ENCODE data around the gene MS4A1. TPM values are rescaled to one million over a fixed set of nuclear protein-coding genes. Genes with fewer than 3 reads are reported as not detected.

Gene MS4A1
- total and polyA plus RNA-seq, 2 experiments from 2014 or later = not detected

DNA sequence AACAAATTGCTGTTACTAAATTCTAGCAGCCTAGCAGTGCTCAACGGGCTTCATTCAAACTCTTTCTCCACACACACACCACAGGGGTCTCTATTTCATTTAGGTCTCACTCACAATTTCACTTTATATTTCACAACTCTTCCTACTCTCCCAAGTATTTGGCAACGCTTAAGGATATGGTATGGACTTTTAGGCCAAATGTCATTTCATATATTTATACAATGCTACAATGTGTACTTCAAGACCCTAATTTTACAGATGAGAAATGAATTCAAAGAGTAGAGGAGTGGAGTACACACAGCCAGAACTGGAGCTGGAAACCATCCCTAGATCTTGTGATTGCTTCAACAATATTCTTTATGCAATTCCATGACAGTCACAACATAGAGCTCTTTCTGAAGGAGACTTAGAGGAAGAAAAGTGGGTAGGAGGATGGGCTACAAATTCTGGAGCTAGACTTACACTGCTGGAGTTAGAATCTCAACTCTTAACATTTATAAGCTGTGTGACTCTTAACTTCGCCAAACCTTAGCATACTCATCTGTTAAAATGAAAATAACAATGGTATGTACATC lies 57.1 kb downstream of the MS4A1 start:
- Histone ChIP-seq H3K9me2 (replicated peaks; ENCODE audit: insufficient read depth) (no peaks in the 10 kb centered on the region), H3K9me3 (ENCODE audit: low read depth) (no peaks in the 10 kb centered on the region), H3K79me2 (no peaks in the 10 kb centered on the region), H3K27me3 (no peaks in the 10 kb centered on the region), H4K20me1 (ENCODE audit: insufficient read depth, poor library complexity, severe bottlenecking) (no peaks in the 10 kb centered on the region), H3K27ac (no peak overlapping the region), H3K4me3 (no peak overlapping the region), H3K4me1 (ENCODE audit: insufficient read depth) (peaks cover 6% of the 10 kb centered on the region), H3K4me2 (no peak overlapping the region), H2AFZ (no peak overlapping the region), H3K36me3 (replicated peaks; ENCODE audit: insufficient read depth, low read depth) (no peaks in the 10 kb centered on the region)
- DNase-seq (ENCODE audit: low spot score) = no peak
- TF ChIP-seq EZH2phosphoT487 (IDR thresholded peaks at IDR 0.05; ENCODE audit: low read depth, severe bottlenecking, unreplicated experiment) (no peak), EZH2 (IDR thresholded peaks at IDR 0.05; ENCODE audit: borderline replicate concordance) (no peak)
- TF ChIP-seq, protein P1, sequence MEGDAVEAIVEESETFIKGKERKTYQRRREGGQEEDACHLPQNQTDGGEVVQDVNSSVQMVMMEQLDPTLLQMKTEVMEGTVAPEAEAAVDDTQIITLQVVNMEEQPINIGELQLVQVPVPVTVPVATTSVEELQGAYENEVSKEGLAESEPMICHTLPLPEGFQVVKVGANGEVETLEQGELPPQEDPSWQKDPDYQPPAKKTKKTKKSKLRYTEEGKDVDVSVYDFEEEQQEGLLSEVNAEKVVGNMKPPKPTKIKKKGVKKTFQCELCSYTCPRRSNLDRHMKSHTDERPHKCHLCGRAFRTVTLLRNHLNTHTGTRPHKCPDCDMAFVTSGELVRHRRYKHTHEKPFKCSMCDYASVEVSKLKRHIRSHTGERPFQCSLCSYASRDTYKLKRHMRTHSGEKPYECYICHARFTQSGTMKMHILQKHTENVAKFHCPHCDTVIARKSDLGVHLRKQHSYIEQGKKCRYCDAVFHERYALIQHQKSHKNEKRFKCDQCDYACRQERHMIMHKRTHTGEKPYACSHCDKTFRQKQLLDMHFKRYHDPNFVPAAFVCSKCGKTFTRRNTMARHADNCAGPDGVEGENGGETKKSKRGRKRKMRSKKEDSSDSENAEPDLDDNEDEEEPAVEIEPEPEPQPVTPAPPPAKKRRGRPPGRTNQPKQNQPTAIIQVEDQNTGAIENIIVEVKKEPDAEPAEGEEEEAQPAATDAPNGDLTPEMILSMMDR (IDR thresholded peaks at IDR 0.05; ENCODE audit: poor library complexity) = no peak
- 66% methylated on average over 3 of the region's 3 CpGs for WGBS (ENCODE audit: low lambda C conversion rate, missing lambda C conversion rate)

DNA sequence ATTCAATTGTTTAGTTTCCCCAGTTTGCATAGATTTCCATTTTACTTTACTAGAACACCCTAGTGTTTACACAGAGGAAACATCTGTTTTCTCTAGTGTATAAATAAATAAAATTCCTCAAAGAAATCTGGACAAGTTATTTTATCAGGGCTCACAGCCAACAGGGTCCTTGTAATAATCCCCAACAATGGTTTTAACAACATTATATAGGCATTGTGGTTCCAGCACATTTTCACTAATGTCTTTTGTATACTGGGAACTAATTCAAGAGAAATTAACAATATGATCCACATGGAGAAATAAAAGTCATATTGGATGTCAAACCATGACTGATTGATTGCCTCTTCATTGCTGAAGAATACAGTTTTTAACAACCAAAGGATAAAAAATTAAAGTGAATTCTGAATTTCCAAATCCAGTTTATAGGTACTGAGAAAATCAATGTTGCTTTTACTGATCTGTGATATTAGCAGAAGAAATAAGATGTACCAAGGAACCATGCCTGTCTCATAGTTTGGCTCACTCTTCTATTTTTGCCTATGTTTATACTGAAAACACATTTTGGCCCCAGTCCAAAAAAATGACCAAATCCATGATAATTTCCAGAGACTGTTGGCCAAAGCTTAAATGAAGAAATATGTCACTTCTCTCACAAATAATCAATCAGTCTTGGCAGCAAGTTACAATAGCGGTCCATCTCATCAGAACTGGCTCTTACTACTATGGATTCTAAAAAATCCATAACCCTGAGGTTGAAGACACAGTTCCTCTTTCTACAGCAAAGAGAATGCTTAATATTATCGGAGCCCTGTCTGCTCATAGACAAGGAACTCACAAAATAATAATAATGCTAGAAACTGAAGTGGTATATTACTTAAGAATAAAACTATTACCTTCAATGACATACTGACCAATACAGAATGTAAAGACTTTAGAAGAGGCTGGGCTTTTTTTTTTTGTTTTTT lies 58.1 kb downstream of the MS4A1 start:
- Histone ChIP-seq H3K27ac (no peak overlapping the region), H3K79me2 (no peaks in the 10 kb centered on the region), H2AFZ (no peak overlapping the region), H3K36me3 (replicated peaks; ENCODE audit: insufficient read depth, low read depth) (no peaks in the 10 kb centered on the region), H3K27me3 (no peaks in the 10 kb centered on the region), H3K4me3 (no peak overlapping the region), H3K4me2 (no peak overlapping the region), H3K4me1 (ENCODE audit: insufficient read depth) (peaks cover 6% of the 10 kb centered on the region), H4K20me1 (ENCODE audit: insufficient read depth, poor library complexity, severe bottlenecking) (no peaks in the 10 kb centered on the region), H3K9me2 (replicated peaks; ENCODE audit: insufficient read depth) (no peaks in the 10 kb centered on the region), H3K9me3 (ENCODE audit: low read depth) (no peaks in the 10 kb centered on the region)
- TF ChIP-seq EZH2 (IDR thresholded peaks at IDR 0.05; ENCODE audit: borderline replicate concordance) (no peak), EZH2phosphoT487 (IDR thresholded peaks at IDR 0.05; ENCODE audit: low read depth, severe bottlenecking, unreplicated experiment) (no peak)
- TF ChIP-seq, protein P1 (IDR thresholded peaks at IDR 0.05; ENCODE audit: poor library complexity) = no peak
- DNase-seq (ENCODE audit: low spot score) = no peak
- 78% methylated on average over 2 of the region's 2 CpGs for WGBS (ENCODE audit: low lambda C conversion rate, missing lambda C conversion rate)

DNA sequence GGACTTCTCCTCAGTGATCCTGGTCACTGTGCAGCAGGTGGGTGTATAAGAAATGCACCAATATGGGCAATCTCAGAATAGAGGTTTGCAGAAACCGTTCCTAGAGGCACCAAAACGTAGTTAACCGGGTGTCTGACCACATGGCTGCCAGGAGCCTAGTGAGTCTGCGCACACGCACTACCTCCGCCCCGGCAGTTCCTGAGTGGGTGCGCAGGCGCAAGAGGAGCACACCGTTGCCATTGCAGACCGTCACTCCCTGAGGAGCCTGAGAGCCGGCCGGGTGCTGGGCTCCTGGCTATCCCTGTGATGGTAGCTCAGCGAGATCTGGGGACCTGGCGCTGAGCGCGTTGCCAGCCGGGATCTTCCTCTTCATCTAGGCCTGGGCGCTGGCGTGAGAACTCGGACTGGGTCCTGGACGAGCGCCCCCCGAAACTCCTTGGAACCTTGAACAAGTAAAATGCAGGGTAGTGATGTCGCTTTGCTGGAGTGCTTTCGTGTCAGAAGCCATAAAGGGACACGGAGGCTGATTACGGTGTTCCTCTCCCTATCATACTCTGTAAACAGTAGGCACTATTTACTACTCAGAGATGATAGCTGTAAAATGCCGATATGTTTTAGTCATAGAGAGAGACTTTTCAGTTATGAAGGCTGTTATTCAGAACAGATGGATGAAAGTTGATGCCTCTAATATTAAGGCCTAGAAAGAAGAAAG lies 59.7 kb downstream of the MS4A1 start, which contains the start of gene MS4A13:
TSS of gene MS4A13 (plus strand) at position 249 of the 712 bp plus-strand sequence. CDS start 2,692 bp downstream, outside the sequence.
- no peaks in the 10 kb centered on the region for H4K20me1 ChIP-seq (ENCODE audit: insufficient read depth, poor library complexity, severe bottlenecking)
- H2AFZ ChIP-seq = no peak within 1 kb of the TSS
- H3K4me3 ChIP-seq = no peak within 1 kb of the TSS
- H3K9me2 ChIP-seq (replicated peaks; ENCODE audit: insufficient read depth) = no peaks in the 10 kb centered on the region
- TF ChIP-seq EZH2phosphoT487 (IDR thresholded peaks at IDR 0.05; ENCODE audit: low read depth, severe bottlenecking, unreplicated experiment) = no peak
- TF ChIP-seq, protein P1 (IDR thresholded peaks at IDR 0.05; ENCODE audit: poor library complexity) = no peak
- no peak for DNase-seq (ENCODE audit: low spot score)
- no peaks in the 10 kb centered on the region for H3K9me3 ChIP-seq (ENCODE audit: low read depth)
- H3K27ac ChIP-seq = no peak within 1 kb of the TSS
- H3K79me2 ChIP-seq = no peaks in the 10 kb centered on the region
- no peak within 1 kb of the TSS for H3K4me2 ChIP-seq
- H3K4me1 ChIP-seq (ENCODE audit: insufficient read depth) = peaks cover 6% of the 10 kb centered on the region
- H3K27me3 ChIP-seq = no peaks in the 10 kb centered on the region
- no peaks in the 10 kb centered on the region for H3K36me3 ChIP-seq (replicated peaks; ENCODE audit: insufficient read depth, low read depth)
- WGBS (ENCODE audit: low lambda C conversion rate, missing lambda C conversion rate) = 95% methylated on average over 29 of the region's 29 CpGs

Other genes starting within 250 kb of the MS4A1 start
- not detected in 2 replicates for gene MS4A4E, start 212.7 kb upstream of the MS4A1 start, total RNA-seq
- gene MS4A4E, start 212.7 kb upstream of the MS4A1 start, polyA plus RNA-seq = 0.18 TPM in 1 of 2 replicates, not detected in the other
- 1.8 and 5.3 TPM in 2 replicates for gene MS4A4A, start 175.2 kb upstream of the MS4A1 start, total RNA-seq
- gene MS4A4A, start 175.2 kb upstream of the MS4A1 start, polyA plus RNA-seq = 0.48 and 0.69 TPM in 2 replicates
- gene MS4A6E, start 128.6 kb upstream of the MS4A1 start, total RNA-seq = not detected in 2 replicates
- not detected in 2 replicates for gene MS4A6E, start 128.6 kb upstream of the MS4A1 start, polyA plus RNA-seq
- 0.16 and 0.60 TPM in 2 replicates for gene MS4A7, start 77.3 kb upstream of the MS4A1 start, total RNA-seq
- 0.51 and 1.8 TPM in 2 replicates for gene MS4A7, start 77.3 kb upstream of the MS4A1 start, polyA plus RNA-seq
- not detected in 2 replicates for gene MS4A14, start 59.4 kb upstream of the MS4A1 start, total RNA-seq
- gene MS4A14, start 59.4 kb upstream of the MS4A1 start, polyA plus RNA-seq = not detected in 2 replicates
- not detected in 2 replicates for gene MS4A5, start 26.3 kb upstream of the MS4A1 start, total RNA-seq
- not detected in 2 replicates for gene MS4A5, start 26.3 kb upstream of the MS4A1 start, polyA plus RNA-seq
- not detected in 2 replicates for gene MS4A12, start 36.9 kb downstream of the MS4A1 start, total RNA-seq
- gene MS4A12, start 36.9 kb downstream of the MS4A1 start, polyA plus RNA-seq = not detected in 2 replicates
- gene MS4A13, start 59.5 kb downstream of the MS4A1 start, total RNA-seq = not detected in 2 replicates
- not detected in 2 replicates for gene MS4A13, start 59.5 kb downstream of the MS4A1 start, polyA plus RNA-seq
- gene MS4A8, start 243.8 kb downstream of the MS4A1 start, total RNA-seq = 1.5 and 3.8 TPM in 2 replicates
- 1.7 and 2.3 TPM in 2 replicates for gene MS4A8, start 243.8 kb downstream of the MS4A1 start, polyA plus RNA-seq